Measurements from ENCODE around the gene VSX2.

GRCh38 chr14:74267588-74267987 lies 28.3 kb downstream of the VSX2 start:
- TF ChIP-seq ZNF274 (IDR thresholded peaks at IDR 0.05; ENCODE audit: low read depth, low read length) (no peak), SUZ12 (IDR thresholded peaks at IDR 0.05; ENCODE audit: extremely low read depth, insufficient read depth, insufficient read length) (no peak)
